Chondrocyte (in vitro differentiated cells): ENCODE data around the gene FOXP1. TPM values are rescaled to one million over a fixed set of nuclear protein-coding genes. Genes with fewer than 3 reads are reported as not detected.

Experiments
- DNase-seq: peaks from one replicate; pipeline ENCODE4 v3.0.0; 2021; ENCODE audit warnings: mixed read lengths, low spot score
- H3K27ac Mint-ChIP-seq: one replicate; pipeline ENCODE4 v1.8.0; 2021; ENCODE audit warnings: mild to moderate bottlenecking, moderate library complexity, mixed read lengths; ENCODE audit not compliant: unreplicated experiment
- H3K27me3 Mint-ChIP-seq: 2 replicates; pipeline ENCODE4 v1.8.0; 2021; ENCODE audit warnings: low read depth, mixed read lengths
- H3K36me3 Mint-ChIP-seq: 2 replicates; pipeline ENCODE4 v1.8.0; 2021; ENCODE audit warnings: low read depth, mixed read lengths
- H3K4me1 Mint-ChIP-seq: 2 replicates; pipeline ENCODE4 v1.8.0; 2021; ENCODE audit warnings: low read depth, mild to moderate bottlenecking, mixed read lengths
- H3K4me3 Mint-ChIP-seq: one replicate; pipeline ENCODE4 v1.8.0; 2021; ENCODE audit warnings: mild to moderate bottlenecking, moderate library complexity, mixed read lengths; ENCODE audit not compliant: unreplicated experiment
- H3K9me3 Mint-ChIP-seq: 2 replicates; pipeline ENCODE4 v1.8.0; 2021; ENCODE audit warnings: low read depth, mixed read lengths
- total RNA-seq: library from RNA; stranded (reverse); gene quantifications from 3 replicates; pipeline ENCODE4 v1.2.1, GENCODE V29; 2021
- TF ChIP-seq, protein P1 (sequence below): fragments of 200-600 bp; sonication (generic); IDR thresholded peaks from 2 replicates; pipeline ENCODE4 v1.5.0; 2021; ENCODE audit warnings: antibody characterized with exemption, mild to moderate bottlenecking, moderate library complexity

FOXP1 gene
- total RNA-seq, 1 donor from 2014 or later: 206 TPM

DNA sequence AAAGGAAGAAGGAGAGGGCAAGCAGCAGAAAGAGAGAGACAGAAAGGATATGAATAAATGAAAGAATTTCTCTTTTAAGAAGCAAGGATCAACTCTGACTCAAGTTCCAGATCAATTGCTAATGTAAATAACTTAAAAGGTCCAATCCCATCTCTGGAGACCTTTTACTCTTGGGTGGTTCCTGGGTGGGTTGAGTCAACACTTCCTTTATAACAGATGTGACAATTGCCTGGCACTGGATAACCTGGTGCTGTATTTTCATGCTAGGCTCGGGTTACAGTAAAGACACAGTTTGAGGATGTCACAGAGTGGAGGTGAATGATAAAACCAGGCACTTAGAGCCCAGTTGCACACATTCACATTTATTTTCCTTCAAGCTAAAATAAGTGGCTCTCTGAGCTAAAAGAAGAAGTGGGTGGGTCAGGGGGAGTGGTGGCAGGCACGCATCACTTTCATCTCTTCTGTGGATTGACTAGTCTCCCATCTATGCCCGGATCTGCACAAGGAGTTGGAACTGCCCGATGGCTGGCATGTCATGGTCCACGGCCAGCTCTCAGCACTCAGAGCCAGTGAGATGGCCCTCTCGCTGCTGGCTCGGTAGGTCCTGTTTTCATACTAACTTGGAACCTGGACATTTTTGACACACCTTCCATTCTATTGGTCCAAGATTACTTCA lies 465.8 kb downstream of the FOXP1 start:
- Mint-ChIP-seq H3K36me3 (peaks cover 5% of the 10 kb centered on the region), H3K4me1 (peaks cover 82% of the 10 kb centered on the region), H3K4me3 (no peak overlapping the region), H3K27me3 (no peaks in the 10 kb centered on the region), H3K9me3 (no peaks in the 10 kb centered on the region), H3K27ac (peak overlapping the region; percentile 78)
- TF ChIP-seq, protein P1, sequence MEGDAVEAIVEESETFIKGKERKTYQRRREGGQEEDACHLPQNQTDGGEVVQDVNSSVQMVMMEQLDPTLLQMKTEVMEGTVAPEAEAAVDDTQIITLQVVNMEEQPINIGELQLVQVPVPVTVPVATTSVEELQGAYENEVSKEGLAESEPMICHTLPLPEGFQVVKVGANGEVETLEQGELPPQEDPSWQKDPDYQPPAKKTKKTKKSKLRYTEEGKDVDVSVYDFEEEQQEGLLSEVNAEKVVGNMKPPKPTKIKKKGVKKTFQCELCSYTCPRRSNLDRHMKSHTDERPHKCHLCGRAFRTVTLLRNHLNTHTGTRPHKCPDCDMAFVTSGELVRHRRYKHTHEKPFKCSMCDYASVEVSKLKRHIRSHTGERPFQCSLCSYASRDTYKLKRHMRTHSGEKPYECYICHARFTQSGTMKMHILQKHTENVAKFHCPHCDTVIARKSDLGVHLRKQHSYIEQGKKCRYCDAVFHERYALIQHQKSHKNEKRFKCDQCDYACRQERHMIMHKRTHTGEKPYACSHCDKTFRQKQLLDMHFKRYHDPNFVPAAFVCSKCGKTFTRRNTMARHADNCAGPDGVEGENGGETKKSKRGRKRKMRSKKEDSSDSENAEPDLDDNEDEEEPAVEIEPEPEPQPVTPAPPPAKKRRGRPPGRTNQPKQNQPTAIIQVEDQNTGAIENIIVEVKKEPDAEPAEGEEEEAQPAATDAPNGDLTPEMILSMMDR: no peak
- no peak for DNase-seq

DNA sequence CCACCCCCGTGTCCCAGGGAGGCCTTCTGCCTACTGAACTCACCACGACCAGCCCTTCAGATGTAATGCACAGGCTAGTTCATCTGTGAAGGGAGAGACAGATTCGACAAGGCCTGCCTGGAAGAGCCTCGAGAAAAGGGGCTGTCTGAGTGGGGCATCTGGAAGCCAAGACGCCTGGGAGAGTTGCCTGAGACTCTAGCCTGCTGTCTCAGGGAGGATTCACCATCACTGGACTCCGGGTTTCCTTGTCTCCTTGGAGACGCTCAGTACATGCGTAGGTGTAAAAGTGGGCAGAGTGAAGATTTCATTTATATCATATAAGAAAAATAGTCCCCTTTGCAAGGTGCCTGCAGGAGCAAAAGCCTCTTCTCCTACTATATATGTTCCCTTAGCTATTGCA lies 468.9 kb downstream of the FOXP1 start:
- H3K4me1 Mint-ChIP-seq: peaks cover 81% of the 10 kb centered on the region
- peaks cover 18% of the 10 kb centered on the region for H3K36me3 Mint-ChIP-seq
- DNase-seq: no peak
- H3K9me3 Mint-ChIP-seq: no peaks in the 10 kb centered on the region
- no peak overlapping the region for H3K27ac Mint-ChIP-seq
- no peaks in the 10 kb centered on the region for H3K27me3 Mint-ChIP-seq
- no peak overlapping the region for H3K4me3 Mint-ChIP-seq
- TF ChIP-seq, protein P1: no peak

DNA sequence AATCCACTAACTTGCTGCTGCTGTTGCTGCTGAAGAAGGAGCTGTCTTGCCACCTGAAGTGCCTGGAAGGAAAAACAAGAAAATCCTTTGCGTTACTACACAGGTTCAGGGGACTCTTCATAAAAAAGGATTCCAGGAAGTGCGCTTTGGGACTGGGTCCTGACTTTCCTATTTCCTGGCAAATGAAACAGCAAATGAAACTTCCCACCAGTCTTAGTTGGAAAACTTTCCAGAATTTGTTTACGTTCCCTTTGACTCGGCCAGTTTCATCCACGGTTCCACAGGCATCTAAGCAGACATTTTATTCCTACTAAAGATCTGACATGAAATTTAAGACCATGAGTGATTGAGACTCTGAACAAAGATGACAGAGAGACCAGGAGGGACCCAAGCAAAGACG lies 471.0 kb downstream of the FOXP1 start:
- H3K4me1 Mint-ChIP-seq: peaks cover 84% of the 10 kb centered on the region
- no peak overlapping the region for H3K4me3 Mint-ChIP-seq
- DNase-seq: no peak
- no peaks in the 10 kb centered on the region for H3K27me3 Mint-ChIP-seq
- peak overlapping the region; percentile 90 for H3K27ac Mint-ChIP-seq
- H3K36me3 Mint-ChIP-seq: peaks cover 17% of the 10 kb centered on the region
- H3K9me3 Mint-ChIP-seq: no peaks in the 10 kb centered on the region
- TF ChIP-seq, protein P1: no peak

DNA sequence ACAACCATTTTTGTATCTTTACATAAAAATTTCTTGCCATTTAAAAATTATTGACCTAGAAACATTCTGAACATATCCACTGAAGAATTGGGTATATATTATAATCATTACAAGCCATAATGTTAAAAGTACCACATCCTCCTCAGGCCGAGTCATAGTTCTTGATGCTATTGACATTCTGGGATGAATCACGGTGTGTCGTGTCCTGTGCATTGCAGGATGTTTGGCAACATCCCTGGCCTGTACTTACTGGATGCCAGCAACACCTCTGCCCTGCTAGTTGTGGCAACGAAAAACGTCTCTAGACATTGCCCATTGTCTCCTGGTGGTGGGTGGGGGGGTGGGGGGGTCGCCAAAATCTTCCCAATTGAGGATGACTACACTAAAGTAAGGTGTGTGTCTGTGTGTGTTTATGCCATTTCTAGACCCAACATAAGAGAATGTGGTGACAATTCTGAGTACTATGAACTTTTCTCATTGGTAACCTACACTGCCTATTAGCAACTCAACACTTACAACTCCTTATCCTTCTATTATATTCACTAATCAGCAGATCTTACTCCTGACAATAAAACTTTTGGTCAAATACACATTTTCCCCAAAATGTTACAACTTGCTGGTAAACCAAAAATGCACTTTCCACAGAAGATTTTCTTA lies 471.6 kb downstream of the FOXP1 start:
- Mint-ChIP-seq H3K4me1 (peaks cover 84% of the 10 kb centered on the region), H3K9me3 (no peaks in the 10 kb centered on the region), H3K27ac (peak overlapping the region; percentile 99), H3K36me3 (peaks cover 17% of the 10 kb centered on the region), H3K4me3 (no peak overlapping the region), H3K27me3 (no peaks in the 10 kb centered on the region)
- no peak for DNase-seq
- TF ChIP-seq, protein P1: no peak

DNA sequence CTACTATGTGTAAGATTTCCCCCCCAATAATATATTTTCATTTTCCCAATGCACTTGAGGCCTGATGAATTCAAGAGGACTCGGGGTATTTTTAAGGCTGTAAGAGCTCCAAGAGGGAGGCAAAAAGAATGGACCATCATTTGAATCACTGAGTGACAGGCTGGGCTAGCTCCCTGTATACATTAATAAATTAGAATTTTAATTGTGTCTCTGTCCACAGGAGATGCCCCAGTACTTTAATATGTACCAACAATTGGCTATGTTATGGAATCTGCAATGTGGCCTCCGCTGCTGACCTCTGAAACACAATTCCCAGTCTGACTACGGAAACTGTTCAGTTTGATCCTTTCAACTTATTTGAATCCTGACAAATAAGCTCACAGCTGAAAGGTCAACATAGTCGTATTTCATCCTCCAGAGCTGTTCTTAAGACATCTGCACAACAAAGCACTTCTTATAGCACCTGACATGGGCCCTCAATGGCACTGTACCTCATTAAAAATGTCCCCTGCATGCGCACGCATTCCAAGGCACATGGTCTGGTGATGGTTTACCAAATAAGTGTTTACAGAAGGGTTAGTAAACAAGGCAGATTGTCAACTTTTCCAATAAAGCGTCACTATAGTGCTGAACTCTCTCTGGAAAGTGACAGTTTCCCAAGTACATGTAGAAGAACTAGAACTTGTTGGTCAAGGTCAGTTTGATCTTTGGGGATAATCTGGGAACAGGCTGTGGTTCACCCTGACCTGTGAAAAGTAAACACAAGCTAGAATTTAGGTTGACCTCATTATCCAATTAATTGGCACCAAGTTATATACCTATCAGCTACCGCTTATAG lies 472.9 kb downstream of the FOXP1 start:
- Mint-ChIP-seq H3K27me3 (no peaks in the 10 kb centered on the region), H3K4me3 (no peak overlapping the region), H3K36me3 (peaks cover 17% of the 10 kb centered on the region), H3K9me3 (no peaks in the 10 kb centered on the region), H3K4me1 (peaks cover 79% of the 10 kb centered on the region), H3K27ac (peak overlapping the region; percentile 99)
- TF ChIP-seq, protein P1: no peak
- no peak for DNase-seq
